ENCODE measurements around the gene CAMKMT. TPM values are rescaled to one million over a fixed set of nuclear protein-coding genes. Genes with fewer than 3 reads are reported as not detected.

The CAMKMT gene
- total RNA-seq, 1 donor: 15.0 TPM

GRCh38 chr2:44744961-44745892, 383.5 kb downstream of the CAMKMT start:
- H3K4me3 ChIP-seq (ENCODE audit: low read depth, low read length): no peak overlapping the region
- DNase-seq (ENCODE audit: low read depth): no peak
- TF ChIP-seq CTCF (IDR thresholded peaks at IDR 0.05; ENCODE audit: insufficient read depth, low read length): no peak

GRCh38 chr2:44745922-44746766, 384.4 kb downstream of the CAMKMT start:
- no peak overlapping the region for H3K4me3 ChIP-seq (ENCODE audit: low read depth, low read length)
- TF ChIP-seq CTCF (IDR thresholded peaks at IDR 0.05; ENCODE audit: insufficient read depth, low read length): no peak
- DNase-seq (ENCODE audit: low read depth): no peak

GRCh38 chr2:44746856-44747615, 385.3 kb downstream of the CAMKMT start:
- no peak for DNase-seq (ENCODE audit: low read depth)

GRCh38 chr2:44747794-44748193, 386.0 kb downstream of the CAMKMT start:
- H3K4me3 ChIP-seq (ENCODE audit: low read depth, low read length): no peak overlapping the region
- DNase-seq (ENCODE audit: low read depth): no peak
- TF ChIP-seq CTCF (IDR thresholded peaks at IDR 0.05; ENCODE audit: insufficient read depth, low read length): no peak

More at GRCh38 chr2:44746856-44747615, 385.3 kb downstream of the CAMKMT start:
- no peak for TF ChIP-seq CTCF (IDR thresholded peaks at IDR 0.05; ENCODE audit: insufficient read depth, low read length)
- H3K4me3 ChIP-seq (ENCODE audit: low read depth, low read length): no peak overlapping the region

- no peak for DNase-seq (ENCODE audit: low read depth)
- H3K4me3 ChIP-seq (ENCODE audit: low read depth, low read length): no peak overlapping the region
- no peak for TF ChIP-seq CTCF (IDR thresholded peaks at IDR 0.05; ENCODE audit: insufficient read depth, low read length)
Measured at GRCh38 chr2:44751754-44752479, 390.2 kb downstream of the CAMKMT start.

- no peak for DNase-seq (ENCODE audit: low read depth)
- H3K4me3 ChIP-seq (ENCODE audit: low read depth, low read length): no peak overlapping the region
- no peak for TF ChIP-seq CTCF (IDR thresholded peaks at IDR 0.05; ENCODE audit: insufficient read depth, low read length)
Measured at GRCh38 chr2:44752761-44753160, 391.0 kb downstream of the CAMKMT start.

Data from fibroblast of the aortic adventitia (primary cell).